Measurements from ENCODE around the gene TTC34. TPM values are rescaled to one million over a fixed set of nuclear protein-coding genes. Genes with fewer than 3 reads are reported as not detected.

Gene TTC34
- total and polyA plus RNA-seq, 2 of the 13 experiments (the other 11 are each of a cell fraction or from before 2014, with no cell fraction given), result 0.07 to 0.11 TPM

- TF ChIP-seq ZNF790 (CRISPR knock-in tag; IDR thresholded peaks at IDR 0.05; ENCODE audit: borderline replicate concordance) (no peak), ZNF720 (CRISPR knock-in tag; IDR thresholded peaks at IDR 0.05) (no peak), THYN1 (CRISPR knock-in tag; IDR thresholded peaks at IDR 0.05; ENCODE audit: borderline replicate concordance, low read depth) (no peak), PAX8 (CRISPR knock-in tag; IDR thresholded peaks at IDR 0.05; ENCODE audit: borderline replicate concordance) (no peak), TEAD2 (CRISPR knock-in tag; IDR thresholded peaks at IDR 0.05) (no peak), ATF7 (IDR thresholded peaks at IDR 0.05) (no peak), ATF7 (CRISPR knock-in tag; IDR thresholded peaks at IDR 0.05) (no peak), ZC3H4 (CRISPR knock-in tag; IDR thresholded peaks at IDR 0.05; ENCODE audit: borderline replicate concordance) (no peak), CCDC6 (CRISPR knock-in tag; IDR thresholded peaks at IDR 0.05) (no peak), DMAP1 (CRISPR knock-in tag; IDR thresholded peaks at IDR 0.05) (no peak), CAMTA2 (CRISPR knock-in tag; IDR thresholded peaks at IDR 0.05; ENCODE audit: borderline replicate concordance) (no peak), ZFP82 (CRISPR knock-in tag; IDR thresholded peaks at IDR 0.05; ENCODE audit: borderline replicate concordance) (no peak), ZSCAN31 (CRISPR knock-in tag; IDR thresholded peaks at IDR 0.05; ENCODE audit: low read depth) (no peak), ZNF263 (CRISPR knock-in tag; IDR thresholded peaks at IDR 0.05) (peak; percentile 72), ZNF772 (CRISPR knock-in tag; IDR thresholded peaks at IDR 0.05) (no peak), ZFX (CRISPR knock-in tag; IDR thresholded peaks at IDR 0.05; ENCODE audit: low read depth) (no peak), ZNF589 (CRISPR knock-in tag; conservative IDR thresholded peaks at IDR 0.05) (no peak), ZFY (CRISPR knock-in tag; IDR thresholded peaks at IDR 0.05) (peak; percentile 30; the same call in 1 of the 2 replicates), ZMAT3 (CRISPR knock-in tag; conservative IDR thresholded peaks at IDR 0.05) (no peak), ZNF644 (CRISPR knock-in tag; IDR thresholded peaks at IDR 0.05; ENCODE audit: low read depth) (0 out of 2 replicates have a peak, but pooled peaks have one; percentile 42), PBX3 (CRISPR knock-in tag; IDR thresholded peaks at IDR 0.05; ENCODE audit: borderline replicate concordance) (no peak), TERF1 (CRISPR knock-in tag; IDR thresholded peaks at IDR 0.05) (no peak), SOX5 (CRISPR knock-in tag; IDR thresholded peaks at IDR 0.05; ENCODE audit: borderline replicate concordance) (0 out of 2 replicates have a peak, but pooled peaks have one; percentile 20), PPARG (CRISPR knock-in tag; conservative IDR thresholded peaks at IDR 0.05) (no peak), TEAD3 (CRISPR knock-in tag; optimal IDR thresholded peaks at IDR 0.05; ENCODE audit: borderline replicate concordance) (peak; percentile 31)
- TF ChIP-seq, protein P1, sequence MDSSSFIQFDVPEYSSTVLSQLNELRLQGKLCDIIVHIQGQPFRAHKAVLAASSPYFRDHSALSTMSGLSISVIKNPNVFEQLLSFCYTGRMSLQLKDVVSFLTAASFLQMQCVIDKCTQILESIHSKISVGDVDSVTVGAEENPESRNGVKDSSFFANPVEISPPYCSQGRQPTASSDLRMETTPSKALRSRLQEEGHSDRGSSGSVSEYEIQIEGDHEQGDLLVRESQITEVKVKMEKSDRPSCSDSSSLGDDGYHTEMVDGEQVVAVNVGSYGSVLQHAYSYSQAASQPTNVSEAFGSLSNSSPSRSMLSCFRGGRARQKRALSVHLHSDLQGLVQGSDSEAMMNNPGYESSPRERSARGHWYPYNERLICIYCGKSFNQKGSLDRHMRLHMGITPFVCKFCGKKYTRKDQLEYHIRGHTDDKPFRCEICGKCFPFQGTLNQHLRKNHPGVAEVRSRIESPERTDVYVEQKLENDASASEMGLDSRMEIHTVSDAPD (CRISPR knock-in tag; IDR thresholded peaks at IDR 0.05), result no peak
- TF ChIP-seq, protein P2, sequence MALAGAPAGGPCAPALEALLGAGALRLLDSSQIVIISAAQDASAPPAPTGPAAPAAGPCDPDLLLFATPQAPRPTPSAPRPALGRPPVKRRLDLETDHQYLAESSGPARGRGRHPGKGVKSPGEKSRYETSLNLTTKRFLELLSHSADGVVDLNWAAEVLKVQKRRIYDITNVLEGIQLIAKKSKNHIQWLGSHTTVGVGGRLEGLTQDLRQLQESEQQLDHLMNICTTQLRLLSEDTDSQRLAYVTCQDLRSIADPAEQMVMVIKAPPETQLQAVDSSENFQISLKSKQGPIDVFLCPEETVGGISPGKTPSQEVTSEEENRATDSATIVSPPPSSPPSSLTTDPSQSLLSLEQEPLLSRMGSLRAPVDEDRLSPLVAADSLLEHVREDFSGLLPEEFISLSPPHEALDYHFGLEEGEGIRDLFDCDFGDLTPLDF (CRISPR knock-in tag; IDR thresholded peaks at IDR 0.05), result no peak
Observed at GRCh38 chr1:2631136-2632050, 170.1 kb downstream of the TTC34 start (continued).

Data from HepG2 (cell line).